ENCODE results near the gene TXNIP. TPM values are rescaled to one million over a fixed set of nuclear protein-coding genes. Genes with fewer than 3 reads are reported as not detected.

Gene TXNIP
- total RNA-seq, 1 experiment from 2014 or later, result 2.5 TPM

GRCh38 chr1:145960468-145961108 lies 35.8 kb downstream of the TXNIP start:
- H3K9me3 ChIP-seq (ENCODE audit: control insufficient read depth in 1 of 2, insufficient read depth in 1 of 2, low read depth in 1 of 2, low read length in 2 of 2), result no peaks in the 10 kb centered on the region
- no peak overlapping the region for H3K4me2 ChIP-seq (ENCODE audit: low read length)
- H3K4me1 ChIP-seq (ENCODE audit: control insufficient read depth in 1 of 2, insufficient read depth in 2 of 2, low read length in 2 of 2), result peaks cover 27 to 45% of the 10 kb centered on the region in 2 experiments
- CTCF ChIA-PET, result no interaction called here
- no peak overlapping the region for H3K27ac ChIP-seq (ENCODE audit: low read depth, low read length)
- H3K79me2 ChIP-seq (ENCODE audit: insufficient read depth, low read length), result no peaks in the 10 kb centered on the region
- no peak overlapping the region for H3K9ac ChIP-seq (ENCODE audit: low read length)
- no peaks in the 10 kb centered on the region for H4K20me1 ChIP-seq (ENCODE audit: insufficient read depth)
- no peak overlapping the region for H3K4me3 ChIP-seq (replicated peaks in 1 of 2; ENCODE audit: low read depth in 1 of 2, low read length in 2 of 2)
- ATAC-seq, result no peak
- H3K36me3 ChIP-seq (ENCODE audit: control insufficient read depth in 1 of 2, insufficient read depth in 2 of 2, low read length in 2 of 2), result no peaks in the 10 kb centered on the region
- DNase-seq (ENCODE audit: low read depth, low spot score), result no peak
- no peak overlapping the region for H2AFZ ChIP-seq (ENCODE audit: low read depth, low read length, poor library complexity, severe bottlenecking)
- POLR2A ChIA-PET, result no interaction called here
- TF ChIP-seq JUND (IDR thresholded peaks at IDR 0.05), result no peak
- no peak for TF ChIP-seq POLR2AphosphoS5 (IDR thresholded peaks at IDR 0.05; ENCODE audit: low read depth, low read length)
- no peak for TF ChIP-seq ZNF274 (IDR thresholded peaks at IDR 0.05; ENCODE audit: low read depth, low read length)
- TF ChIP-seq FOSL1 (IDR thresholded peaks at IDR 0.05; ENCODE audit: low read depth), result no peak
- TF ChIP-seq, protein P1, sequence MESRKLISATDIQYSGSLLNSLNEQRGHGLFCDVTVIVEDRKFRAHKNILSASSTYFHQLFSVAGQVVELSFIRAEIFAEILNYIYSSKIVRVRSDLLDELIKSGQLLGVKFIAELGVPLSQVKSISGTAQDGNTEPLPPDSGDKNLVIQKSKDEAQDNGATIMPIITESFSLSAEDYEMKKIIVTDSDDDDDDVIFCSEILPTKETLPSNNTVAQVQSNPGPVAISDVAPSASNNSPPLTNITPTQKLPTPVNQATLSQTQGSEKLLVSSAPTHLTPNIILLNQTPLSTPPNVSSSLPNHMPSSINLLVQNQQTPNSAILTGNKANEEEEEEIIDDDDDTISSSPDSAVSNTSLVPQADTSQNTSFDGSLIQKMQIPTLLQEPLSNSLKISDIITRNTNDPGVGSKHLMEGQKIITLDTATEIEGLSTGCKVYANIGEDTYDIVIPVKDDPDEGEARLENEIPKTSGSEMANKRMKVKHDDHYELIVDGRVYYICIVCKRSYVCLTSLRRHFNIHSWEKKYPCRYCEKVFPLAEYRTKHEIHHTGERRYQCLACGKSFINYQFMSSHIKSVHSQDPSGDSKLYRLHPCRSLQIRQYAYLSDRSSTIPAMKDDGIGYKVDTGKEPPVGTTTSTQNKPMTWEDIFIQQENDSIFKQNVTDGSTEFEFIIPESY (IDR thresholded peaks at IDR 0.05; ENCODE audit: extremely low read depth, insufficient replicate concordance, low read length), result no peak
- H3K27me3 ChIP-seq (ENCODE audit: insufficient read depth, low read length), result no peaks in the 10 kb centered on the region
- RAD21 ChIA-PET (ENCODE audit: low non-redundant PET in 1 of 2, low total read pairs in 2 of 2, uncharacterized antibody in 2 of 2, unreplicated experiment in 2 of 2), result no interaction called here
- BruUV-seq (replicated peaks), result no TSS peak
- intact Hi-C loops (cut with micrococcal nuclease), result loop anchor here (5.0 kb wide), 1 partner anchor 43 kb away; the partner anchor contains the start of gene PEX11B
- no peaks in the 10 kb centered on the region for H3K9me2 ChIP-seq (ENCODE audit: insufficient read depth)

DNA sequence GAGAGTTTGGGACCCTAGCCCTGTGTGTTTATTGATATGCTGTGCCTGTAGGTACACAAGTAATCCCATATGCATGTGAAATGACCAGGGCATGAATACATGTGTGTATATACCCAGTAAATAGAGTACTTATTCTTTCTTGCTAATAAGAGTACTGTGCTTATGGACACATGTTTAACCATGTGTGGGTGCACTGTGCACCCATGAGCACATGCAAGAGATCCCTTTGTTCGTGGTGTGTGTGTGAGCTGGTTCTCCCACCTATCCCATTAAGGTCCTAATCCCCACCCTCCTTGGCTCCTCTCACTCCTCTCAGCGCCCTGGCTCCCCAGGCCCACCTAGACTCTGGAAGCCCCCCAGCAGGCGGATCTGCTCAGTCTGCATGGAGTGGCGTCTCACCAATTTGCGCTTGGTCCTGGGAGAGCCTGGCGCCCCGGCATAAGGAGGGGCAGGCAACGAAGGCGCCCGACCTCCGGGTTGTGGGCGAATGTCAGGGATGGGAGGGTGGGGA lies 36.4 kb downstream of the TXNIP start:
- Histone ChIP-seq H3K9me3 (ENCODE audit: control insufficient read depth in 1 of 2, insufficient read depth in 1 of 2, low read depth in 1 of 2, low read length in 2 of 2) (no peaks in the 10 kb centered on the region), H4K20me1 (ENCODE audit: insufficient read depth) (no peaks in the 10 kb centered on the region), H3K4me1 (ENCODE audit: control insufficient read depth in 1 of 2, insufficient read depth in 2 of 2, low read length in 2 of 2) (peaks cover 27 to 45% of the 10 kb centered on the region in 2 experiments), H3K4me3 (replicated peaks in 1 of 2; ENCODE audit: low read depth in 1 of 2, low read length in 2 of 2) (no peak overlapping the region), H3K36me3 (ENCODE audit: control insufficient read depth in 1 of 2, insufficient read depth in 2 of 2, low read length in 2 of 2) (no peaks in the 10 kb centered on the region), H2AFZ (ENCODE audit: low read depth, low read length, poor library complexity, severe bottlenecking) (no peak overlapping the region), H3K9me2 (ENCODE audit: insufficient read depth) (no peaks in the 10 kb centered on the region), H3K4me2 (ENCODE audit: low read length) (no peak overlapping the region), H3K27ac (ENCODE audit: low read depth, low read length) (no peak overlapping the region), H3K9ac (ENCODE audit: low read length) (no peak overlapping the region), H3K79me2 (ENCODE audit: insufficient read depth, low read length) (no peaks in the 10 kb centered on the region), H3K27me3 (ENCODE audit: insufficient read depth, low read length) (no peaks in the 10 kb centered on the region)
- RAD21 ChIA-PET (ENCODE audit: low non-redundant PET in 1 of 2, low total read pairs in 2 of 2, uncharacterized antibody in 2 of 2, unreplicated experiment in 2 of 2), result no interaction called here
- DNase-seq (ENCODE audit: low read depth, low spot score) (no peak), ATAC-seq (no peak)
- POLR2A ChIA-PET, result no interaction called here
- intact Hi-C loops (cut with micrococcal nuclease), result loop anchor here (5.0 kb wide), 1 partner anchor 43 kb away; the partner anchor contains the start of gene PEX11B
- BruUV-seq (replicated peaks), result no TSS peak
- CTCF ChIA-PET, result no interaction called here
- no peak for TF ChIP-seq CEBPB (IDR thresholded peaks at IDR 0.05; ENCODE audit: low read depth)
- TF ChIP-seq POLR2A (IDR thresholded peaks at IDR 0.05; ENCODE audit: borderline replicate concordance, extremely low read depth, insufficient read depth, insufficient read length), result no peak
- no peak for TF ChIP-seq EZH2phosphoT487 (IDR thresholded peaks at IDR 0.05; ENCODE audit: borderline replicate concordance)
- no peak for TF ChIP-seq ELF1 (IDR thresholded peaks at IDR 0.05; ENCODE audit: borderline replicate concordance, low read depth)
- TF ChIP-seq, protein P2, sequence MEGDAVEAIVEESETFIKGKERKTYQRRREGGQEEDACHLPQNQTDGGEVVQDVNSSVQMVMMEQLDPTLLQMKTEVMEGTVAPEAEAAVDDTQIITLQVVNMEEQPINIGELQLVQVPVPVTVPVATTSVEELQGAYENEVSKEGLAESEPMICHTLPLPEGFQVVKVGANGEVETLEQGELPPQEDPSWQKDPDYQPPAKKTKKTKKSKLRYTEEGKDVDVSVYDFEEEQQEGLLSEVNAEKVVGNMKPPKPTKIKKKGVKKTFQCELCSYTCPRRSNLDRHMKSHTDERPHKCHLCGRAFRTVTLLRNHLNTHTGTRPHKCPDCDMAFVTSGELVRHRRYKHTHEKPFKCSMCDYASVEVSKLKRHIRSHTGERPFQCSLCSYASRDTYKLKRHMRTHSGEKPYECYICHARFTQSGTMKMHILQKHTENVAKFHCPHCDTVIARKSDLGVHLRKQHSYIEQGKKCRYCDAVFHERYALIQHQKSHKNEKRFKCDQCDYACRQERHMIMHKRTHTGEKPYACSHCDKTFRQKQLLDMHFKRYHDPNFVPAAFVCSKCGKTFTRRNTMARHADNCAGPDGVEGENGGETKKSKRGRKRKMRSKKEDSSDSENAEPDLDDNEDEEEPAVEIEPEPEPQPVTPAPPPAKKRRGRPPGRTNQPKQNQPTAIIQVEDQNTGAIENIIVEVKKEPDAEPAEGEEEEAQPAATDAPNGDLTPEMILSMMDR (IDR thresholded peaks at IDR 0.05 in 2 of 3, conservative IDR thresholded peaks at IDR 0.05 in 1 of 3; ENCODE audit: borderline replicate concordance in 1 of 3, insufficient read depth in 1 of 3, low read depth in 2 of 3, low read length in 2 of 3), result no peak
- TF ChIP-seq ZFX (IDR thresholded peaks at IDR 0.05), result no peak
- TF ChIP-seq TCF7L2 (IDR thresholded peaks at IDR 0.05; ENCODE audit: borderline replicate concordance, extremely low read depth, insufficient read depth, insufficient read length), result no peak
